Measurements from ENCODE around the gene OSTN.

DNA sequence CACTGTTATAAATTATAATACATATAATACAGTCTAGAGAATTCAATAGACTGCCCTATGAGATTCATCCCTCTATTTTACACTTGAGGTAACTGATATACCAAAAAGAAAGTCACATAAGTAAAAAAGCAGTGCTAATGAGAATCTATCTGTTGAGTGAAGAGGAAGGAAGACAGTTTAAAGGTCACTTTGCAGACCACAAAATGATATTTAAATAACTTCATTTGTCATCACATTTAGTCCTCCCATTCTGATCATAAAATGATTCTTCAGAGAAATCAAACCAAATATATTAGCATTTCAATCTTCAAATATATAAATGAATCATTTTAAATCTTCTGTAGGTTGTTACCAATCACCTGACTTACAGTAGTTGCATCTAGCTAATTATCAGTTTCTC, 69.7 kb downstream of the OSTN start:
- TF ChIP-seq YY1 (IDR thresholded peaks at IDR 0.05; ENCODE audit: insufficient read depth, insufficient read length): no peak
- TF ChIP-seq ZNF274 (IDR thresholded peaks at IDR 0.05; ENCODE audit: low read depth, low read length): no peak
- no peak for TF ChIP-seq SUZ12 (IDR thresholded peaks at IDR 0.05; ENCODE audit: extremely low read depth, insufficient read depth, insufficient read length)

All from NT2/D1 (cell line).